Measurements from ENCODE around the gene PDPR.
"Not testable (repeated sequence)": the region's sequence is repeated elsewhere in the genome, so short reads cannot be mapped to it uniquely, and the experiment has no call there.

Gene PDPR

DNA sequence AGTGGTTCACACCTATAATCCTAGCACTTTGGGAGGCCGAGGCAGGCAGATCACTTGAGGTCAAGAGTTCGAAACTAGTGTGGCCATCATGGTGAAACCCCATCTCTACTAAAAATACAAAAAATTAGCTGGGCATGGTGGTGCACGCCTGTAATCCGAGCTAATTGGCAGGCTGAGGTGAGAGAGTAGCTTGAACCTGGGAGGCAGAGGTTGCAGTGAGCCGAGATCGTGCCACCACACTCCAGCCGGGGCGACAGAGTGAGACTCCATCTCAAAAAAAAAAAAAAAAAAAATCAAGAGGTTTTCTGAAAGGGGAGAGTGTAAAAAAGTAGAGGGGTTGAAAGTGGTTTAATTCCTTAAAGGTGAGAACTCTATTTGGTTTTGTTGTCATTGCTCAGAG lies 21.7 kb downstream of the PDPR start:
- DNase-seq: not testable (repeated sequence)

DNA sequence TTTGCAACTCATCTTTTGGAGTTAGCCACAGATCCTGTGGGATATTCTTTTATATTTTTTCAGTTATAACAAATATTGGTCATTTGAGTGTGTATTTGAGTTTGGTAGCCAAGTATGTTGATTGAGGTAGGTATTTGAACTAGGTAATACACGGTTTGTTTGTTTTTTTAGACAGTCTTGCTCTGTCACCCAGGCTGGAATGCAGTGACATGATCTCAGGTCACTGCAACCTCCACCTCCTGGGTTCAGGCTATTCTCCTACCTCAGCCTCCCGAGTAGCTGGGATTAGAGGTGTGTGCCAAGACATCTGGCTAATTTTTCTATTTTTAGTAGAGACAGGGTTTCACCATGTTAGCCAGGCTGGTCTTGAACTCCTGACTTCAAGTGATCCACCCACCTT lies 22.5 kb downstream of the PDPR start:
- not testable (repeated sequence) for DNase-seq

DNA sequence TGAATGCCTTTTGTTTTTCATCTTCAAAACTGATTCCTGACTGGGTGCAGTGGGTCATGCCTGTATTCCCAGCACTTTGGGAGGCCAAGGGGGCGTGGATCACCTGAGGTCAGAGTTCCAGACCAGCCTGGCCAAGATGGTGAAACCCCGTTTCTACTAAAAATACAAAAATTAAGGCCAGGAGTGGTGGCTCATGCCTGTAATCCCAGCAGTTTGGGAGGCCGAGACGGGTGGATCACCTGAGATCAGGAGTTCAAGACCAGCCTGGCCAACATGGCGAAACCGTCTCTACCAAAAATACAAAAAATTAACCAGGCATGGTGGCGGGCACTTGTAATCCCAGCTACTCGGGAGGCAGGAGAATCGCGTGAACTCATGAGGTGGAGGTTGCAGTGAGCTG lies 28.6 kb downstream of the PDPR start:
- not testable (repeated sequence) for DNase-seq

DNA sequence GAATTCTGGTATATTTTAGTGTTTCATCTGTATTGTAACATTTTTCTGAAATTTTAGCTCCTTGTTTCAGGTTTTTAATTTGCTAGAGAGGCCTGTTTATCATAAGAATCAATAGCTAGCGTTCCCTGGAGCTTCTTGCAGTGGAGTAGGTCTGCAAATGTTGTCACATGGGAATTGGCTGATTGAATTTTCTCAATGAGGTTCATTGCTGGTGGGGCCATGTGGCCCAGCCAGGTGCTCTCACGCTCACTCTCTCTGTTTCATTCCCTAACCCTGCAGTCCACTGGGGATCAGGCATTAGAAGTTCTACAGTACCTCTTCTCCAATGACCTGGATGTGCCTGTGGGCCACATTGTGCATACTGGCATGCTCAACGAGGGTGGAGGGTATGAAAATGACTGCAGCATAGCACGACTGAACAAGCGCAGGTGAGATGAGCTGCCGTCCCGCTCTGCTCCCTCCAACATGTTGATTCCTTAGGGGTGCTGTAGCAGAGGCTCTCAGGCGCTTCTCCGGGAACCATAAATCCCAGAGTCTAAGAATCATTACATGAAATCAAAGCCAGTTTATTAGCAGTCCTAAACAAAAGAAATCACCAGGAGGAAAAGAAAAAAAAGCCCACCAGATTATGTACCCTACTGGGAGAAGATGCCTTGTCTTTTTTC lies 29.2 kb downstream of the PDPR start:
- not testable (repeated sequence) for DNase-seq

DNA sequence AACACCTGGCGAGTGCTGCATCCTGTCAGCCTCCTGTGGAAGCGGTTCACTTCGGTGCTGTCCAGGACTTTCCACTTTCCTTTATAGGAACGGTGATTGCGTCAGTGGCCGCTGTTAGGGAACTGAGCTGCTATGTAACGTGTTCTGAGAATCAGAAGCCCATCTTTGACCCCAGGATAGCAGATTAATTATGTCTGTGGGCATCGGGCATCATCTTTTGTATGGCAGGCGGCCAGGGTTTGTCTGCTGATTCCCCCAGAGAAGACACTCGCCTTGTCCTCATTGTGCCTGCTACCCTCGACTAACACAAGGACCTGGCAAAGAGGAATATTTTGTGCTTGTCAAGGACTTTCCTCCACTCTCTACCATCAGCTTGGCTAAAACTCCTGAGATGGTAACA lies 33.7 kb downstream of the PDPR start:
- DNase-seq: not testable (repeated sequence)

DNA sequence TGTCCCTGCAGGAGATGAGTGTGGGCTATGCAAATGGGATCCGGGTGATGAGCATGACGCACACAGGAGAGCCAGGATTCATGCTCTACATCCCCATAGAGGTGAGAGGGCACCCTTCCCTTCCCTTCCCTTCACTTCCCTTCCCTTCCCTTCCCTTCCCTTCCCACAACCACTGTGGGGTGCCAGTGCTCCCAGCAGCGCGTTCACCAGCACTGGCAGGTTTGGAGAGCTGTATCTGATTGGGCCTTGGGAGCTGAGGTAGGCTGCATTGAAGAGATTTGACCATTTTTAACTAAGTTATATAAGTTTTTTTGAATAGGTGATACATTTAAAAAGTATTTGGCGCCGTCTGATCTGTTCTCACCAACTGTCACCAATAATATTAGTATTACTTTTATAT lies 34.3 kb downstream of the PDPR start:
- DNase-seq: not testable (repeated sequence)

DNA sequence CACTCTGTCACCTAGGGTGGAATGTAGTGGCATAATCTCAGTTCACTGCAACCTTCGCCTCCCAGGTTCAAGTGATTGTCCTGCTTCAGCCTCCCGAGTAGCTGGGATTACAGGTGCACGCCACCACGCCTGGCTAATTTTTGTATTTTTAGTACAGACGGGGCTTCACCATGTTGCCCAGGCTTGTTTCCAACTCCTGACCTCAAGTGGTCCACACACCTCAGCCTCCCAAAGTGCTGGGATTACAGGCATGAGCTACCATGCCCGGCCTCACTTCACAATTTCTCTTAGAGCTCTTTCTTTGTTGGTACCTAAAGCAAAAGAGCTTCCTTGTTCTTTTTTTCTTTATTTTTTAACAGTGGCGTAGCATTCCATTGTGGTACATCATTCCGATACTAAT lies 35.2 kb downstream of the PDPR start:
- DNase-seq: not testable (repeated sequence)

DNA sequence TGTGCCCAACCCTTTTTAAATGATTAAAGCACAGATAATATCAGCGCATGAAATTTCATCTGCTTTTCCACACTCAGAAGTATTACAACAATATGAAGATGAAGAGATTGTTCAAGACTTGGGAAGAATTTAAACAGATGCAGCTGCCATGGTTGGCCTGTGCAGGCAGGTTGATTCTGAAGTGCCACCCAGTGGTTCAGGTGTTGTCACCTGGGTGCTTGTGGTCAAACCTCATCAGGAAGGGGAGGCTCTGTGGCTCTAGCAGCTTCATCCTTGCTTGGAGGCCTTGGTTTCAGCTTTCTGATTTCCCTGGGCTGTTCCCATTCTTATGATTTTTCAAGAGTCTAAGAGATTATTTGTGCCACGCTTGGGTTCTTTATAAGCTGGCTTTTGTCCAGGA lies 37.3 kb downstream of the PDPR start:
- DNase-seq: no peak

DNA sequence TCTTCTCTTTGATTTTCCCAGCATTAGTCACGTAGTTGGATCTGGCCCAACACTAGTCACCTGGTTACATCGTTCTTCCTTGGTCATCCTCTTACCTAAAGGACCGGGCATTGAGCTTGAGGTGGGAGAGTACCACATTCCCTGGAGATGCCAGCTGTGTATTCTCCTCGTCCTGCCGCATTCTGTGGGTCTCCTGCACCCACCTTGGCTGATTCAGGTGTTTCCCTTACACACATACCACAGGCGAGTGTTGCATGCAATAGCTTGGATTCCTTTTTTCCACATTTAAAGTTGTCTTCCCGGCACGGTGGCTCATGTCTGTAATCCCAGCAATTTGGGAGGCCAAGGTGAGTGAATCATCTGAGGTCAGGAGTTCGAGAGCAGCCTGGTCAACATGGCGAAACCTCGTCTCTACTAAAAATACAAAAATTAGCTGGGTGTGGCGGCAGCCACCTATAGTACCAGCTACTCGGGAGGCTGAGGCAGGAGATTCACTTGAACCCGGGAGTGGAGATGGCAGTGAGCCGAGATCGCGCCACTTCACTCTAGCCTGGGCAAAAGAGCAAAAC lies 37.9 kb downstream of the PDPR start:
- DNase-seq: no peak

DNA sequence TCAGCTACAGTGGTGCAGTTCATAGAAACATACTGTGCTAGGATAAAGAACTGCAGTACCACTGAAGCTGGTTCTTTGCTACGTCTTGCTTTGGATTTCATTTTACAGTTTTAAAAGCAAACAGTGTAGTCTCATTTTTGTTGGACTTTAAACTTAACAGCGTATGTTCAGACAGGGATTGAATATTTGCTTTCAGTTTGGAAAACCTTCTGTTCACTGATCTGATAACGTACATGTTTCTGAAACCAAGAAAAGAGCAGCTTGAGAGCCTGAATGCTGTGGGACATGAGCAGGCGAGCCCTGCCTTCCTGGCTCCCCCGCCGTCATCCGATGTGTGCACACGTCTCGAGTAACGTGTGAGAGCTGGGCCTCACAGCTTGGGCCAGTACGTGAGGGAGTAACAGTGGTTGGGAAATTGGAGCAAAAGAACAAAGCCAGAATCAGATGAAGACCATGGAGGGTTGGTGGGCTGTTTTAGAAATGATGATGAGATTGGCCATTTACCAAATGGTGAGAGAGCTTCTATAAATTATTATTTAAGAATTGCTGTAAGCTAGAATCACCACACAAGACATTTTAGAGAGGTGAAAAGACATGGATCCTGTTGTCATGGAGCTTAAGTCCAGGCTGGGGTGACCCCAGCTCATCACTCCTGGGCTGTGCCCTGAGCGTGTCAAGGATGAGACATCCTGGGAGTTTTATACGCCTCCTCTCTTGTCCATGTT lies 38.6 kb downstream of the PDPR start:
- DNase-seq: no peak

DNA sequence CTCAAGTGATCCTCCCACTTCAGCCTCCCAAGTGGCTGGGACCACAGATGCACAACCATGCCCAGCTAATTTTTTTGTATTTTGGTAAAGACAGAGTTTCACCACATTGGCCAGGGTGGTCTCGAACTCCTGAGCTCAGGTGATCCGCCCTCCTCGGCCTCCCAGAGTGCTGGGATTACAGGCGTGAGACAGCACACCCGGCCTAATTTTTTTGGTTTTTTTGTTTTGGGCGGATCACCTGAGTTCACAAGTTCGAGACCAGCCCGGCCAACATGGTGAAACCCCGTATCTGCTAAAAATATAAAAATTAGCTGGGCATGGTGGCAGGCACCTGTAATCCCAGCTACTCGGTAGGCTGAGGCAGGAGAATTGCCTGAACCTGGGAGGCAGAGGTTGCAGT lies 40.6 kb downstream of the PDPR start:
- not testable (repeated sequence) for DNase-seq

DNA sequence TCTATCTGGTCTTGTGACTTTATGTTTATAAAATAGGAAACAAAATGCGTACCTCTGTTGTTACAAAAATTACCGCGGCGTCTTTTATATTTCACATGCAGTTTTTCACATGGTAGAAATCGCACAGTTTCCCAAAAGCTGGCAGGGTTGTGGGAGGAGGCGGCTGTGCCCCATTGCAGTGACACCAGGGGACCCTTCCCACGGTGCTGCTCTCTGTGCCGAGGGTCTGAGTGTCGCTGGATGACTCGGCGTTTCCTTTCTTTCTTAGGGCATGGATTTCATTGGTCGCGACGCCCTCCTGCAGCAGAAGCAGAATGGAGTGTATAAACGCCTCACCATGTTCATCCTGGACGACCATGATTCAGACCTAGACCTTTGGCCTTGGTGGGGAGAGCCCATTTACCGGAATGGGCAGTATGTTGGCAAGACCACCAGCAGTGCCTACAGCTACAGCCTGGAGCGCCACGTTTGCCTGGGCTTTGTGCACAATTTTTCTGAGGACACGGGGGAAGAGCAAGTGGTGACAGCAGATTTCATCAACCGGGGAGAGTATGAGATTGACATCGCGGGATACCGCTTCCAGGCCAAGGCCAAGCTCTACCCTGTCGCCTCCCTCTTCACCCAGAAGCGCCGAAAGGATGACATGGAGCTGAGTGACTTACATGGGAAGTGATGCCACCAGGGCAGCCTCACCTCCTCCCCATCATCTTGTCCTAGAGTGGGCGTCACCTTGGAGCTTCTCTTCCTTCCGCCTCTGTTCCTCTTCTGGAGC lies 42.3 kb downstream of the PDPR start:
- DNase-seq: no peak

DNA sequence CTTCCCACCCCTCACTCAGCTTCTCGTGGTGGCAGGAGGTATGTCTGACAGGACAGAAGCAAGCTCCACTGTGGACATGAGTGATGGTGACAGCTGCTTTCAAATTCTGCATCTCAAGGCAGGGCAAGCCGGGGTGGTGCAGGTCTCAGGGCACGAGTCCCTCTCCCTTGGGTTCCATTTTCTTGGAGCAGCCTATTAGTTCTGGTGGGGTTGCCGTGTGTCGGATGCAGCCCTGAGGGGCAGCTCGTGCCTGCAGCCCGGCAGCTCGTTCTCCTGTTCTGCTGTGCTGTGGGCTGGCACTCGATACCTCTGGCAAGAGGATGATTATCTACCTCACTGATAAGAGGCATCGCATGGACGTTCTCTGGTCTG lies 43.0 kb downstream of the PDPR start:
- DNase-seq: no peak

DNA sequence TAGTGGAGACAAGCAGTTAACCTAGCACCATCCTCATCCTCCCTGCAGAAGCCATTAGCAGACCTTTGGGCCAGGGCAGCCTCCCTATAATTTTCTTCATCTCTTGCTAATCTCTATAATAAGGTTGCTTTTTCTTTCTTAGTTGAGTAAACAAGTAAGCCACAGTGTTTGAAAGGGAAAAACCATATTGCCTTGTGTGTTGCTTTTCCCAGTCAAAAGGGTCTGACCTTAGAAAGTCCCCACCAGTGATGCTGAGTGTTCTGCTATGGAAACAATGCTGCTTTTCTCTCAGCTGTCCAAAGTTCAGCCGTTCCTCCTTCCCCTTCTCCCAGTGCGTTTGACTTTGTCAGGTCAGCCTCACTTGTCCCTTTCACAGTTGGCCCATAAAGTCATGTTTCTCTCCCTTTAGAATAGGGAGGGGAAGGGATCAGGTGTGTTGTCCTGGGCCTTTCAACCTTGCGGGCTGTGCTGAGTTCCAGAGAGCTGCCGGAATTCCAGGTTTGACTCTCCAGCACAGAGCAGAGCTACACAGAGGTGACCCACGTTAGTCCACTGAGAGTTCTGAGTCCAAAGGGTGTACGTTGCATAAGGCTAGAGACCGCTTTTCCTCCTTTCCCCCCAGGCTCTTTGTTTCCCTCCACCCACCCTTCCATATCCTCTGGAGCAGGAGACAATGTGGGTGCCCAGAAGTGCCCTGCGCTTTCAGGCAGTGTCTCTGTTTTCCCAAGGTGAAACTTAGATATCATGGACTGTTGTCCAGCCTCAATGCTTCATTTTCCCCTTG lies 43.5 kb downstream of the PDPR start:
- DNase-seq: no peak

DNA sequence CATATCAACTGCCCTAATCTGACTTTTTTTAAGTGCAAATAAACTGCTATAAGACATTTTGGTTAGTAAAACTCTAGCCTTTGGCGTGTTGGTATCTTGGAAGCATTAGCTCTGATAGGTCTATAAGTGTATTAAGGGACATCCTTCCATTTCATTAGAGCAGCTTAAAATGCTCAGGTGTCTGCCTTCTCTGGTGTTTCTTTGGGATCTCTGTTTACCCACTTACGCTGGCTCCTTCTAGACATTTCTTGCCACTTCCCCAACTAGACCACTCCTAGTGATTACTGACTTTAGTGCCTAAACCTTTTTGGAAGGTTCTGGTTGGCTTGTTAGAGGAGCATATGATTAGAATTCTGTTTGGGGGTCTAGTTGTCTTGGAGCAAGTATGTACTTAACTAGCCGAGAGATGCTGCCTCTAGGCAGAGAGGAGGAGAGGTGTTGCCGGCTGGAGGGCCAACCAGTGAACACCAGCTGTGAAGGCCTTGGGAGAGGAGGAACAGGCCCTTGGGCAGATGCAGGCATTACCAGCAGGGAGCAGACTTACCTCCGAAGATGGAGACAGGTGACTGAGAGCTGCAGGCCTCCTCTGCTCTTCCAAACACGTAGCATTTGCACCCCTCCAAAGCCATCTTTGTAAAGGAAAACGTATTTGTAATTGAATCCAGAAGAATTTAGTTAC lies 44.3 kb downstream of the PDPR start:
- no peak for DNase-seq

DNA sequence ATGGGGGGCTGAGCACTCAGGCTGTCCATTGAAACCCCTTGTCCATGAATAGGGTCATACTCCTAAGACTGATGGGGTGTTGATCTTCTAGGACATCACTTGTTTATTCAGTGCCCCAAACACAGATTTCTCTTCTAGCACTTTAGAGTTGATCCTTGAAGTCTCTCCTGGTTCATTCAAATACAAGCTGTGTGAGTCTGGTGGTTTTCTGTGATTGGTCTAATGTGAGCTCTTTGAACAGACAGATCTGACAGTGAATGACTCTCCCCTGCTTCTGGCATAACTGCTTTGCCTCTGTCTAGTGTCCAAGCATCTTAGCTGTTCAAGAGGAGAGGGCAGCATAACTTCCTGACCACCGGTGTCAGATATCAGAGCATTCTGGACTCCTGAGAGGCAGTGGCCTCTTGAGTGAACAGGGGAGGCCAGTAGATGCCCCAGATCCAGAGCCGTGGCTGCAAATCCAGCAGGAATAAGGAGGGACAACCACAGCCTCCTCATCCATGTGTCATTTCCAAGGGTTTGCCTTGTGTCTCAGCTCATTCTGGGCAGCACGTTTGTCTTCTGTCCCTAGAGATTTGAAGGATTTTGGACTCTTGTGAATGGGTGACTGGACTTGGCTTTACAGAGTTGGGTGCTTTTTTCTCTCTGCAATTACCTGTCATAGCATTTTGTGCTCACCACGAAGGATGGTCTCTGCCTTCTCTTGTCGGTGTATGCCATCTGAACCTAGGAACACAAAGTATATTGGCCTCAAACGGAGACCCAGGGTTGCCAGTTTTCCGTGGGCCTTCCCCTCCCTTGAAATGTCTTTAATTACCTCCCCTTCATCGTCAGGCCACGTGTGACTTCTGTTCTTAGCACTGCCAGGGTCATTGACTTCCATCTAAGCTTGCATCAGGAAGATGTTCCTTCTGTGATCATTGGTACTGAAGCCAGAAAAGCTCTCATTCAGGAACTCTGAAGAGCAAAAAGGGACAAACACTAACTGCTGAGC lies 45.5 kb downstream of the PDPR start:
- no peak for DNase-seq

DNA sequence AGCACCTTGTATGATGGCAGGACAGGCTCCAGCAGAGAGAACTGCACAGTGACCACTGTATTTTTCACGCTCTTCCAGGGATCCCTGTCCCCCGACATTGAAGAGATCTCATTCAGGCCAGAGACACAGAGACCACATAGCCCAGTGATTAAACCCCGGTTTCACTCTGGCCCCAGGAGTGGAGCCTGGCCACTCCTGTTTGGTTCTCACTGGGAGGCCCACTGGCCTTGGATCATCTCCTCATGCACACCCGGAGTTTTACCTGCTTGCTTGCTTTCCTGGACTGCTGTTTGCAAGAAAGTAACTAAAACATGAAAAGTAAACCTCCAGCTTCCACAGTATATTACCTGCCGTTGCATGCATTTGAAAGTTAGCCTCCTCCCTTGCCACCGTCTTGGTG lies 46.3 kb downstream of the PDPR start:
- DNase-seq: no peak

DNA sequence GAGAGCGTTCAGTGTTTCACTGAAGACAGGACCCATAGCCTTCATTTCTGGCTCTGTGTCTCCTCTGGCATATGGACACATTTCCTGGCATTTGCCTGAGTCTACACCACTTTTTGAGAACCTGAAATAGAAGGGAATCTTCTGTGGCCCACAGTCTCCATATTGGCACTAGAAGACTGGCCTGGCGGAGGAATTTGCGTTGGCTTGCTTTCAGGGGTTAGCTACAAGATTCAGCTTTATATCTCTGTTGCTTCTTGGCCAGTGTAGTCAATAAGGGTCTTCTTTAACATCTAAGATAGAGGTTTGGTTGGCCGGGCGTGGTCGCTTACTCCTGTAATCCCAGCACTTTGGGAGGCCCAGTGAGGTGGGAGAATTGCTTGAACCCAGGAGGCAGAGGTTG lies 46.7 kb downstream of the PDPR start:
- DNase-seq: no peak

DNA sequence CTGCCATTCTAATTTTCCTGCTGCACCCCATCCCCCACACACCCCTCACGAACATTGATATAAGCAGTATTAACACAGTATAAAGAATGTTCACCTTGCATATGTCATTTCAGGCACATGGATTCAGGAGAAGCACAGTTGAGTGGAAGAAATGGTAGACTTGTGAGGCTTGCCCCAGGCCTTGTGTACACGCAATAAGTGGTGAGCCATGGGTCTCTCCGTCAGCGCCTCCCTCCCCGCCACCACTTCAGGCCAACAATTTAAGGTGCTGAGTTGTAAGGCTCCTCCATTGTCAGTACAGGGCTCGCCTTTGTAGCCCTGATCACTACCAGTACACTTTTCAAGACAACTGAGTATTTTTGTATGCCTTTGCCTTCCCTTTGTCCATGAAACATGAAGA lies 47.2 kb downstream of the PDPR start:
- no peak for DNase-seq

DNA sequence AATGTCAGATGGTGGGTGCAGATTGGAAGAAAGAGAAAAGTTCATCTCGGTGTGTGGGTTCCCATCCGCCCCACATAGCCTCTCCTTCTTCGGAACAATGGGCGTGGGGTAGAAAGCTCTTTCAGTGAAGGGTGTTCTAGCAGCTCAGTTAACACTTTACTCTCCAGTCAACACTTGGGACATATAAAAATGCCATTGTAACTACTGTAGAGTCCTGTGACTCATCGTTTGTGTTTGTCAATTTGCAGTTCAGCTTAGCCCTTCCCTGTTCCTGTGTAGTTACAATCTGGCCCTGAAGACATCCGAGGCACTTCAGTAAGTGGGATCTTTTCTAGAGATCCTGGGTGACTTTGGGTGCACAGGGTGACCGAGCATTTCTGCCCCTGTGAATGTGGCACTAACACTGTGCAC lies 47.9 kb downstream of the PDPR start:
- no peak for DNase-seq

DNA sequence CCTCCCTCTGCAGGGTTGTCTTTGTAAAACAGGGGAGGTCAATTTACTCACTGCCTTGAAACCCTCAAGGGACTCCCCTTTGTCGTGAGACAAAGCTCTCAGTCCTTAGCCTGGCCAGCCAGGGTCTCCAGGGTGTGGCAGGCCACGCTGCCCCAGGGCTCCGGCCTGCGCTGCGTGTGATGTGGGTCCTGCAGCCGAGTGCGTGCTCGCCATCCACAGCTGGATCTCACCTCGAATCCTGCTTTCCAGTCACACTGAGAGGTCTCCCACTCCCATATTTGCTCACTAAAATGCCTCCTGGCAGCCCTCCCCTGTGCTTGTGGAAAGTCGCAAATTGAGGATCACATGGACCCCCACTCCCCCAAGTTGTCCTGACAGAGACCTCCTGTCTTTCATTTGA lies 49.5 kb downstream of the PDPR start:
- DNase-seq: no peak
